Karpas-422 (cell line): ENCODE data around the gene IFNAR1. TPM values are rescaled to one million over a fixed set of nuclear protein-coding genes. Genes with fewer than 3 reads are reported as not detected.
"Not testable (repeated sequence)": the region's sequence is repeated elsewhere in the genome, so short reads cannot be mapped to it uniquely, and the experiment has no call there.

Experiments used
- DNase-seq: peaks from one replicate; pipeline ENCODE4 v3.0.0-alpha.2; 2015
- H2AFZ ChIP-seq: fragments of 200-600 bp; sonication (generic); 2 replicates; pipeline ENCODE4 v1.6.1; 2014; ENCODE audit warnings: antibody characterized with exemption, low read length, mixed read lengths
- H3K27ac ChIP-seq: fragments of 200-600 bp; sonication (generic); 2 replicates; pipeline ENCODE4 v1.5.1; 2014; ENCODE audit warnings: mild to moderate bottlenecking, low read length, moderate library complexity
- H3K27me3 ChIP-seq: fragments of 200-600 bp; sonication (generic); 2 replicates; pipeline ENCODE4 v1.6.1; 2014; ENCODE audit warnings: low read length, mixed read lengths
- H3K36me3 ChIP-seq: fragments of 200-600 bp; sonication (generic); 2 replicates; pipeline ENCODE4 v1.6.1; 2014; ENCODE audit warnings: low read length, mixed read lengths; ENCODE audit not compliant: insufficient read depth
- H3K4me1 ChIP-seq: fragments of 200-600 bp; sonication (generic); 2 replicates; pipeline ENCODE4 v1.6.1; 2014; ENCODE audit warnings: mild to moderate bottlenecking, low read length, mixed read lengths
- H3K4me2 ChIP-seq: fragments of 200-600 bp; sonication (generic); 2 replicates; pipeline ENCODE4 v1.6.1; 2014; ENCODE audit warnings: low read length, low read depth, mild to moderate bottlenecking; ENCODE audit not compliant: poor library complexity, severe bottlenecking
- H3K4me3 ChIP-seq: fragments of 200-600 bp; sonication (generic); 2 replicates; pipeline ENCODE4 v1.5.1; 2014; ENCODE audit warnings: mild to moderate bottlenecking, antibody characterized with exemption, low read length, mixed read lengths
- H3K79me2 ChIP-seq: fragments of 200-600 bp; sonication (generic); 2 replicates; pipeline ENCODE4 v1.6.1; 2014; ENCODE audit warnings: mild to moderate bottlenecking, low read length, mixed read lengths
- H3K9ac ChIP-seq: fragments of 200-600 bp; sonication (generic); 2 replicates; pipeline ENCODE4 v1.6.0; 2014; ENCODE audit warnings: low read length
- H3K9me2 ChIP-seq: fragments of 200-600 bp; sonication (generic), shearing (Covaris generic); replicated peaks from 2 replicates; pipeline ENCODE4 v1.6.0; 2014; ENCODE audit warnings: mild to moderate bottlenecking, low read length, moderate library complexity; ENCODE audit not compliant: insufficient read depth
- H3K9me3 ChIP-seq: fragments of 300-700, 200-600 bp; sonication (generic); 2 replicates; pipeline ENCODE4 v1.6.1; 2014; ENCODE audit warnings: low read length, mixed read lengths
- H4K20me1 ChIP-seq: fragments of 200-600 bp; sonication (generic); 2 replicates; pipeline ENCODE4 v1.6.1; 2014; ENCODE audit warnings: mild to moderate bottlenecking, antibody characterized with exemption, low read length, low read depth; ENCODE audit not compliant: insufficient read depth
- total RNA-seq: library from RNA; depleted of rRNA; stranded (reverse); fragments of >200 nt; shearing (Covaris generic); gene quantifications from 2 replicates; pipeline ENCODE4 v1.2.3, GENCODE V29; 2014; ENCODE audit warnings: low replicate concordance

IFNAR1 gene
- total RNA-seq, 1 experiment from 2014 or later = 10.5 TPM

DNA sequence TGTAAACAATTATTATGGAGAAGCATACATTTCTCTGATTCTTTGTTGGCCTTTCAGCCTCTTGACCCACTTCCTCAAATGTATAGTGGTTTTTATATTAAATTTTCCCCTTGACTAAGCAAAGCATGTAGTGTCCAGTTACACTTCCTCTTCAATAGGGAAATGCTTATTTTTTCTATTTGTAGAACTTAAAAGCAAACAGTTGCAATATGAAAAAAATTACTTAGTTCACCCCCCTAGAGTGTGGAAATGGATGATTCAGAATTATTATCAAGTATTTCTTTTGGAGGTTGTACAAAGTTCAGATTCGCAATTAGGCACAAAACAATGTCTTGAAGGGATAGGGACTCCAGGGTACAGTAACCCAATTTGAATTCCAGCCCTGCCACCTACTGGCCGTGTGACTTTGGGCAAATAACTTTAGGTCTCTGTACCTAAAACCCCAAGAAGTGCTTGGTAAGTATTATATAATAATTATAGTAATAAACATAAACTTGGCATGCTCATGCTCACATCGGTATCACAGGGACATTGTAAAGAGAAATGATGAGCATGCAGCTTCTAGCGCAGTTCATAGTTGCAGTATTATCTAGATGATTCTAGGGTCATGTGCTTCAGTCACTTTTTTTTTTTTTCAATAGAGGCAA, 49.8 kb downstream of the IFNAR1 start:
- H2AFZ ChIP-seq = peak overlapping the region; percentile 97
- peak; percentile 94 for DNase-seq

DNA sequence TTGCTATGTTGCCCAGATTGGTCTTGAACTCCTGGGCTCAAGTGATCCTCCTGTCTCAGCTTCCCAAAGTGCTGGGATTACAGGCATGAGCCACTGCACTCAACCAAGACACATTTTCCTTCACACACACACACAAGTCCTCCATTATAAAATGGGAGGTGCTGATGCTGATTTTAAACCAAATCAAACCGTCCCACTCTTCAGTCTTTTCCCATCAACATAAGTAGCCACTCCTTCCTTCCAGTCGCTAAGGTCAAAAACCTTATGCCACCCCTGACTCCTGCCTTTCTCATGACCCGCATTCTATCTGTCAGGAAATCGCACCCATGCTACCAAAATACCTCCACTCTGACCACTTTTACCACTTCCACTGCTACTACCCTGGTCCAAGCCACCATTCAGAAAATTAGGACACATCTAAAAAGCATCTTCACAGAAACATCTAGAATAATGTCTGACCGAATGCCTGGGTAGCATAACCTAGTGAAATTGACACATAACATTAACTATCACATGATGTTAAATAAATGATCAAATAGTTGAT, 50.4 kb downstream of the IFNAR1 start:
- H3K9me3 ChIP-seq = no peaks in the 10 kb centered on the region
- no peak overlapping the region for H3K4me3 ChIP-seq
- H3K4me2 ChIP-seq = peak overlapping the region; percentile 65
- H3K9me2 ChIP-seq = no peaks in the 10 kb centered on the region
- H3K27ac ChIP-seq = peak overlapping the region; percentile 95
- DNase-seq = peak; percentile 54
- H4K20me1 ChIP-seq = no peaks in the 10 kb centered on the region
- peaks cover 55% of the 10 kb centered on the region for H3K4me1 ChIP-seq
- no peaks in the 10 kb centered on the region for H3K79me2 ChIP-seq
- peak overlapping the region; percentile 97 for H2AFZ ChIP-seq
- peak overlapping the region; percentile 65 for H3K9ac ChIP-seq
- no peaks in the 10 kb centered on the region for H3K27me3 ChIP-seq
- H3K36me3 ChIP-seq = no peaks in the 10 kb centered on the region; the same call in 1 of the 2 replicates

More for the DNA sequence above, 49.8 kb downstream of the IFNAR1 start:
- Histone ChIP-seq H3K4me1 (peaks cover 49% of the 10 kb centered on the region), H4K20me1 (no peaks in the 10 kb centered on the region), H3K9ac (peak overlapping the region; percentile 65), H3K4me3 (peak overlapping the region; percentile 42), H3K9me3 (no peaks in the 10 kb centered on the region), H3K9me2 (no peaks in the 10 kb centered on the region), H3K36me3 (no peaks in the 10 kb centered on the region; the same call in 1 of the 2 replicates), H3K27ac (peak overlapping the region; percentile 95), H3K4me2 (peak overlapping the region; percentile 65), H3K79me2 (no peaks in the 10 kb centered on the region), H3K27me3 (no peaks in the 10 kb centered on the region)

DNA sequence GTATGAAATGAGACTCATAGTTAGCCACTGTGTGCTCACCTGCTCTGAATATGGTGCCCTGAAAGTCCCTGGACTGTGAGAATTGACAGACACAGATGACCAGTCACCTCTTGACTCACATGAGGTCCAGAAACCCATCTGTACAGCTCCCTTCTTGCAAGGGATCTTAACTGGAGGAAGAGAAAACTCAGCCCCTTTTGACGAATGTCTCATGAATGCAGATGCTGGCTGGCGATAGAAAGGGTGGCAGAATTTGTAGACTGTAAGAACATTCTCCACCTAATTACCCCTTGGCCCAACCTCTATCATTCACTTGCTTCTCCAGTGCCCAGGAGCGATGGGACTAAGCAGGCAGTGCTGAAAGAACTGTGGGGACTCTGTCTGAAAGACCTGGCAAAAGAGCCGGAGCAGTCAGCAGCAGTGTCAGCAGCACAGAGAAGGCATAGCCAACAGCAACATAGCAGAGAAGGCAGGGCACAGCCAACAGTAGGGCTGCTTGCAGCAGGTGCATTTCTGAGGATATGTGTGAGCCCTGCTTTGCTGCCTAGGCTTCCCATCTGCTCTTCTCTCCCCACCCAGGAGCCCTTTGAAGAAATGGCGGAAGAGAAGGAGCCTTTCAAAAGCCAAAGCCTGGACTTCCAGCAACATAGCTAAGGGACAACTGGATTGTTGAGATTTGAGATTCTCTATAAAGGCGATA, 52.6 kb downstream of the IFNAR1 start:
- no peak for DNase-seq
- no peak overlapping the region for H3K9ac ChIP-seq
- no peaks in the 10 kb centered on the region for H3K36me3 ChIP-seq
- H2AFZ ChIP-seq = no peak overlapping the region
- no peaks in the 10 kb centered on the region for H4K20me1 ChIP-seq
- H3K4me2 ChIP-seq = no peak overlapping the region
- H3K27me3 ChIP-seq = no peaks in the 10 kb centered on the region
- no peaks in the 10 kb centered on the region for H3K9me3 ChIP-seq
- no peaks in the 10 kb centered on the region for H3K79me2 ChIP-seq
- H3K4me3 ChIP-seq = no peak overlapping the region
- H3K9me2 ChIP-seq = no peaks in the 10 kb centered on the region
- no peak overlapping the region for H3K27ac ChIP-seq
- H3K4me1 ChIP-seq = peaks cover 55% of the 10 kb centered on the region

DNA sequence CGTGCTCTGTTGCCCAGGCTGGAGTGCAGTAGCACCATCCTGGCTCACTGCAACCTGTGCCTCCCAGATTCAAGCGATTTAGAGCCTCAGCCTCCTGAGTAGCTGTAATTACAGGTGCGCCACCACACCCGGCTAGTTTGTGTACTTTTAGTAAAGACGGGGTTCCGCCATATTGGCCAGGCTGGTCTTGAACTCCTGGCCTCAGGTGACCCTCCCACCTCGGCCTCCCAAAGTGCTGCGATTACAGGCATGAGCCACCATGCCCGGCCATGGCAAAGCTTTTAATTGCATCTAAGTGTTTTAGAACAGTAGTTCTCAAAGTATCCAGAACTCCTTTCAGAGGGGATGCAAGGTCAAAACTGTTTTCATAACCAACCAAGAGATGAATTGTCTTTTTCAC, 53.3 kb downstream of the IFNAR1 start:
- H3K79me2 ChIP-seq = no peaks in the 10 kb centered on the region
- no peak overlapping the region for H3K27ac ChIP-seq
- H3K4me1 ChIP-seq = peaks cover 62% of the 10 kb centered on the region
- no peaks in the 10 kb centered on the region for H3K9me2 ChIP-seq
- no peak overlapping the region for H2AFZ ChIP-seq
- H3K27me3 ChIP-seq = no peaks in the 10 kb centered on the region
- no peak for DNase-seq
- no peaks in the 10 kb centered on the region for H3K9me3 ChIP-seq
- no peak overlapping the region for H3K9ac ChIP-seq
- H3K4me3 ChIP-seq = no peak overlapping the region
- no peaks in the 10 kb centered on the region for H4K20me1 ChIP-seq
- no peak overlapping the region for H3K4me2 ChIP-seq
- H3K36me3 ChIP-seq = no peaks in the 10 kb centered on the region

DNA sequence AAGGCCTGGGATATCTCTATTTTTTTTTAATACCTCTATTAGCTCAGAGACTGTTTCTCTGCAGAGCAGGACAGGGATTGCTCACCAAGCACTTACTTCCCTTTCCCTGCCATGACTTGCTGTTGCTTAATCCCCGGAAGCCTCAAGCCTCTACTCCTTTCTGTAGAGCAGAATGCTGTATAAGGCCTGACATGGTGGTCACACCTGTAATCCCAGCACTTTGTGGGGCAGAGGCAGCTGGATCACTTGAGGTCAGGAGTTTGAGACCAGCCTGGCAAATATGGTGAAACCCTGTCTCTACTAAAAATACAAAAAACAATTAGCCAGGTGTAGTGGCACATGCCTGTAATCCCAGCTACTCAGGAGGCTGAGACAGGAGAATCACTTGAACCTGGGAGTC, 55.2 kb downstream of the IFNAR1 start:
- peak overlapping the region; percentile 30 for H3K27ac ChIP-seq
- H3K27me3 ChIP-seq, H3K9me3 ChIP-seq, H3K79me2 ChIP-seq, H3K9me2 ChIP-seq, H4K20me1 ChIP-seq, H3K4me3 ChIP-seq, H3K36me3 ChIP-seq: not testable (repeated sequence)
- H2AFZ ChIP-seq = peak overlapping the region; percentile 87; the same call in 1 of the 2 replicates
- H3K4me2 ChIP-seq = peak overlapping the region; percentile 32
- peaks cover 58% of the 10 kb centered on the region for H3K4me1 ChIP-seq
- H3K9ac ChIP-seq = peak overlapping the region; percentile 22; the same call in 1 of the 2 replicates
- DNase-seq = peak; percentile 56

DNA sequence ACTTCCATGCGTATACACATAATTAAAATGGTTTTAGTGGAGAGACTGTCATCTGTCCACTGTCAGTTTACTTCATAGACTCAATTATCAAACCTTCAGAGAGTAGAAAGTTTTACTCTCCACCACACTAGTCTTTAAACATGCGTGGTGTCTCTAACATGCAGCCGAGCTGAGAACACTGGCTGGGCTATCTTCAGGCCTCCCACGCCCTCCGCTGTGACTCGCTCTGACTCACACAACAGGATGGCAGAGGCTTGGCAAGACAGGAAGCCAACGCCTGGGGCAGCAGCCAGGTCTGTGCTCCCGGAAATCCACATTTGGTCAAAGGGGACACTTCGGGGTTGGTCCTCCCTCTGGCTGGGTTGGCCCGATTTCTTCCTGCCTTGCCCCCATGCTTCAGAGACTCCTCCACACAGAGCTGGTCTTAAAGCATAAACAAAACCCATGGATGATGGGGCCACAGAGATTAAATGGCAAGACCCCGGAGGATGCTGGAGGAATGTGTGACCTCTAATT, 55.8 kb downstream of the IFNAR1 start:
- peak; percentile 88 for DNase-seq
- Histone ChIP-seq H3K79me2 (no peaks in the 10 kb centered on the region), H3K27me3 (no peaks in the 10 kb centered on the region), H2AFZ (peak overlapping the region; percentile 87), H3K9me2 (no peaks in the 10 kb centered on the region), H3K4me3 (peak overlapping the region; percentile 9; the same call in 1 of the 2 replicates), H3K4me2 (peak overlapping the region; percentile 32), H3K9me3 (no peaks in the 10 kb centered on the region), H3K9ac (peak overlapping the region; percentile 22), H3K27ac (peak overlapping the region; percentile 30), H3K36me3 (no peaks in the 10 kb centered on the region), H3K4me1 (peaks cover 52% of the 10 kb centered on the region), H4K20me1 (no peaks in the 10 kb centered on the region)

DNA sequence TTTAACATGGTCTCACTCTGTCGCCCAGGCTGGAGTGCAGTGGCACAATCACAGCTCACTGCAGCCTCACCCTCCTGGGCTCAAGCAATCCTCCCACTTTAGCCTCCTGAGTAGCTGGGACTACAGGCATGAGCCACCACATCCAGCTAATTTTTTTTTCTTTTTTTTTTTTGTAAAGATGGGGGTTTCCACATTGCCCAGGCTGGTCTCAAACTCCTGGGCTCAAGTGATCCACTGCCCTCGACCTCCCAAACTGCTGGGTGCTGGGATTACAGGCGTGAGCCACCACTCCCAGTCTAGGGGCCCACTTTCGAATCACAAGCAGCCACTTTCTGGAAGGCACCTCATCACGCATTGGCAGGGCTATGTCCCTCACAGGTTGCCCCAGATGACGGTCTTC, 56.6 kb downstream of the IFNAR1 start:
- H3K27ac ChIP-seq, H3K4me3 ChIP-seq, H3K9ac ChIP-seq, H3K9me2 ChIP-seq, H3K36me3 ChIP-seq, H3K27me3 ChIP-seq, DNase-seq, H2AFZ ChIP-seq, H4K20me1 ChIP-seq, H3K79me2 ChIP-seq, H3K9me3 ChIP-seq: not testable (repeated sequence)
- Histone ChIP-seq H3K4me2 (peak overlapping the region; percentile 32), H3K4me1 (peaks cover 47% of the 10 kb centered on the region)
